ENCODE measurements around the gene ATP8B2. TPM values are rescaled to one million over a fixed set of nuclear protein-coding genes. Genes with fewer than 3 reads are reported as not detected.
"Not testable (repeated sequence)": the region's sequence is repeated elsewhere in the genome, so short reads cannot be mapped to it uniquely, and the experiment has no call there.

The ATP8B2 gene
- total RNA-seq, 1 donor from 2014 or later = 44.2 TPM

DNA sequence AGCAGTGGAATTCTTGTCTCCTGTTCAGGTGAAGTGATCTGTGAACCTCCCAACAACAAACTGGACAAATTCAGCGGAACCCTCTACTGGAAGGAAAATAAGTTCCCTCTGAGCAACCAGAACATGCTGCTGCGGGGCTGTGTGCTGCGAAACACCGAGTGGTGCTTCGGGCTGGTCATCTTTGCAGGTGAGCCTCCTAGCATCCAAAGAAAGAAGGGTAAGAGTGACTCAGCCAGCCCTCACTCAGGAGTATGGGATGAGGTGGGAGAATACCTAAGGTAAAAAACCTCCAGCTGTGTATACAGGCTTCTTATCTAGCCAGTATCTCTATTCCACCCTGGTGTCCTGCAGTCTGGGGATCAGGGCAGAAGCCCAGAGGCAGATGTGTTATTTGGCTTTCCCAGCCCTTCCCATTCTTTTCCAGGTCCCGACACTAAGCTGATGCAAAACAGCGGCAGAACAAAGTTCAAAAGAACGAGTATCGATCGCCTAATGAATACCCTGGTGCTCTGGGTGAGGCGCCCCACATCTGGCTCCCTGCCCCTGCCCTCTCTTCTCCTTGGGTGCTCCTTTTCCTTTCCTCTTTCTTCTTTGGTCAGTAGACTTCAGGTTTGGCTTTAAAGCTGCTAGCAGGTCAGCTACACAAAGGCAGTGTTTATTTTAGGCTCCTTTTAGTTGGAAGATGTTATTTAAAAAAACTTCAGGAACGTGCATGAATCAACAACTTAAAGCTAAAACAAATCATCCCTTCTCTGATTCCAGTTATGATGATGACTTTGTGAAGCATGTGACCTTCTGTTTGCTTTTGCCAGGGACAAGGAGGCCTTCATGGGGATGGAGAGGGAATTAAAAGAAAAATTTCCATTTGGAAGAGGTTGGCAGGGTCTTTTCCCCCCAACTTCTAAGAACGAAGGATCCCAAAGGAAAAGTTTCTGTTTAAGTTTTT, 9.0 kb downstream of the ATP8B2 start:
- Mint-ChIP-seq H3K4me3 (no peak overlapping the region), H3K9me3 (no peaks in the 10 kb centered on the region), H3K27ac (ENCODE audit: unreplicated experiment) (no peak overlapping the region), H3K36me3 (ENCODE audit: low read depth) (peaks cover 9% of the 10 kb centered on the region), H3K4me1 (peaks cover 11% of the 10 kb centered on the region), H3K27me3 (ENCODE audit: low read depth) (no peaks in the 10 kb centered on the region)
- DNase-seq (ENCODE audit: low read depth, low spot score) = no peak
- TF ChIP-seq, protein P1, sequence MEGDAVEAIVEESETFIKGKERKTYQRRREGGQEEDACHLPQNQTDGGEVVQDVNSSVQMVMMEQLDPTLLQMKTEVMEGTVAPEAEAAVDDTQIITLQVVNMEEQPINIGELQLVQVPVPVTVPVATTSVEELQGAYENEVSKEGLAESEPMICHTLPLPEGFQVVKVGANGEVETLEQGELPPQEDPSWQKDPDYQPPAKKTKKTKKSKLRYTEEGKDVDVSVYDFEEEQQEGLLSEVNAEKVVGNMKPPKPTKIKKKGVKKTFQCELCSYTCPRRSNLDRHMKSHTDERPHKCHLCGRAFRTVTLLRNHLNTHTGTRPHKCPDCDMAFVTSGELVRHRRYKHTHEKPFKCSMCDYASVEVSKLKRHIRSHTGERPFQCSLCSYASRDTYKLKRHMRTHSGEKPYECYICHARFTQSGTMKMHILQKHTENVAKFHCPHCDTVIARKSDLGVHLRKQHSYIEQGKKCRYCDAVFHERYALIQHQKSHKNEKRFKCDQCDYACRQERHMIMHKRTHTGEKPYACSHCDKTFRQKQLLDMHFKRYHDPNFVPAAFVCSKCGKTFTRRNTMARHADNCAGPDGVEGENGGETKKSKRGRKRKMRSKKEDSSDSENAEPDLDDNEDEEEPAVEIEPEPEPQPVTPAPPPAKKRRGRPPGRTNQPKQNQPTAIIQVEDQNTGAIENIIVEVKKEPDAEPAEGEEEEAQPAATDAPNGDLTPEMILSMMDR (conservative IDR thresholded peaks at IDR 0.05) = no peak

DNA sequence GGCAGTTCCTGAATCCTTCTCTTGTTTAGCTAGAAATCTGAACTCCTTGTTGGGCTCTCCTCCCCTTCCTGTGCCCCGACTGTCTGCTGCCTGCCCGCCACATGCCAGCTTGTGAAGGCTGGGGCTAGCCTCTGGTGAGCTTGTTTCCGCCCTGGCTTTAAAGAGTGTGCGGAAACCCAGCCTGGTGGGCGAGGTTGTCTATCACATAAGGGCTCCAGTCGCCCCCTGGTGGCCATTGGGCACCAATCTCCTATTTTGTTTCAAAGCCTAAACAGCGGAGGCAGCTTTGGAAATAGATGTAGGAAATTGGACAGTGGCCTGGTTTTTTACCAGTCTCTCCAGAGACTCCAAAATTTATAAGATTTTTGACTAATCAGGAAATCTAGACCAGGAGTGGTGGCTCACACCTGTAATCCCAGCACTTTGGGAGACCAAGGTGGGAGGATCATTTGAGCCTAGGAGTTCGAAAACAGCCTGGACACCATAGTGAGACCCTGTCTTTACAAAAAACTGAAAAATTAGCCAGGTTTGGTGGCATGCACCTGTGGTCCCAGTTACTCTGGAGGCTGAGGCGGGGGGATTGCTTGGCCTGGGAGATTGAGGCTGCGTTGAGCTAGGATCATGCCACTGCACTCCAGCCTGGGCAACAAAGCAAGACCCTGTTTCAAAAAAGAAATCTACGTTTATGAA, 9.8 kb downstream of the ATP8B2 start:
- H3K4me1 Mint-ChIP-seq = peaks cover 8% of the 10 kb centered on the region

DNA sequence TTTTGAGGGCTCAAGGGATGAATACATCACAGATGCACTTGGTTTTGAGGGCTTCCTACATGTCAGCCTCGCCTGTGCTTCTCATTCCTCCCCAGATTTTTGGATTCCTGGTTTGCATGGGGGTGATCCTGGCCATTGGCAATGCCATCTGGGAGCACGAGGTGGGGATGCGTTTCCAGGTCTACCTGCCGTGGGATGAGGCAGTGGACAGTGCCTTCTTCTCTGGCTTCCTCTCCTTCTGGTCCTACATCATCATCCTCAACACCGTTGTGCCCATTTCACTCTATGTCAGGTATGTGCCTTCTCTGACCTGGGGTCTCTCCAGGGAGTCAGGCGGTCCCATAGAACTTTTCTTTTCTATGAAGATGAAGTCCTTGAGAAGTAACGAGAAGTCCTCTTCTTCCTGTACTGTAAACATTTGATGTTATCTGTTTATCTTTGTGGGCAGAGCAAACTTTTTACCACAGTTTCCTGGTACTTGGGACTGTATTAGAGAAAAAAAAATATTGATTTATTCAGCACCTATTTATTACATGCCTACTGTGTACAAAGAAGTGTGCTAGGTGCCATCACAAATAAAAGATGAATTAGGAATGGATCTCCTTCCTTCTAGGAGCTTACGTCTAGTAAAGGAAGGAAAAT, 12.0 kb downstream of the ATP8B2 start:
- TF ChIP-seq, protein P1 (conservative IDR thresholded peaks at IDR 0.05) = no peak
- Mint-ChIP-seq H3K27ac (ENCODE audit: unreplicated experiment) (no peak overlapping the region), H3K4me1 (peaks cover 8% of the 10 kb centered on the region), H3K36me3 (ENCODE audit: low read depth) (peaks cover 11% of the 10 kb centered on the region), H3K9me3 (no peaks in the 10 kb centered on the region), H3K27me3 (ENCODE audit: low read depth) (no peaks in the 10 kb centered on the region), H3K4me3 (no peak overlapping the region)
- no peak for DNase-seq (ENCODE audit: low read depth, low spot score)

More for the DNA sequence above, 9.8 kb downstream of the ATP8B2 start:
- H3K27ac Mint-ChIP-seq (ENCODE audit: unreplicated experiment) = no peak overlapping the region
- H3K9me3 Mint-ChIP-seq = no peaks in the 10 kb centered on the region
- TF ChIP-seq, protein P1 (conservative IDR thresholded peaks at IDR 0.05) = peak; percentile 90
- peaks cover 9% of the 10 kb centered on the region for H3K36me3 Mint-ChIP-seq (ENCODE audit: low read depth)
- peak; percentile 85 for DNase-seq (ENCODE audit: low read depth, low spot score)
- H3K27me3 Mint-ChIP-seq (ENCODE audit: low read depth) = no peaks in the 10 kb centered on the region
- H3K4me3 Mint-ChIP-seq = peak overlapping the region; percentile 5

DNA sequence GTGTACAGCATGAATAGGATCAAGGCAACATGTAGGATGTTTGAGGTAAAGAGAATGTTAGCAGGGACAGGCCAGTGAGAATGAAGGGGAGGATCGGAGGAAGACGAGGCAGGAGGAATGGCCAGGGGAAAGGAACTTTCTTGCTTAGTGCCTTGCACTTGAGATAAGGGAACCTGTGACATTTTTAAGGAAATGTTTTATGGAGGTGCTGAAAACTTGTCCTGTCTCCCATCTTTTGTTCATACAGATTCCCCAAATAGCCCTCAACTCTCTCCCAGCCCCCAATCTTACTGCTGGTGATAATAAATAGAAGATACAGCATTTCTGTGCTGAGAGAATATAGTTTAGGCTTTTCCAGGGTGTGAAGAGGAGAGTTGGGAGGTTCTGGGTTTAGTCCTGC, 13.6 kb downstream of the ATP8B2 start:
- Mint-ChIP-seq H3K27ac (ENCODE audit: unreplicated experiment) (no peak overlapping the region), H3K36me3 (ENCODE audit: low read depth) (peaks cover 11% of the 10 kb centered on the region), H3K9me3 (no peaks in the 10 kb centered on the region), H3K4me1 (peaks cover 8% of the 10 kb centered on the region), H3K4me3 (no peak overlapping the region), H3K27me3 (ENCODE audit: low read depth) (no peaks in the 10 kb centered on the region)
- no peak for DNase-seq (ENCODE audit: low read depth, low spot score)
- TF ChIP-seq, protein P1 (conservative IDR thresholded peaks at IDR 0.05) = no peak

DNA sequence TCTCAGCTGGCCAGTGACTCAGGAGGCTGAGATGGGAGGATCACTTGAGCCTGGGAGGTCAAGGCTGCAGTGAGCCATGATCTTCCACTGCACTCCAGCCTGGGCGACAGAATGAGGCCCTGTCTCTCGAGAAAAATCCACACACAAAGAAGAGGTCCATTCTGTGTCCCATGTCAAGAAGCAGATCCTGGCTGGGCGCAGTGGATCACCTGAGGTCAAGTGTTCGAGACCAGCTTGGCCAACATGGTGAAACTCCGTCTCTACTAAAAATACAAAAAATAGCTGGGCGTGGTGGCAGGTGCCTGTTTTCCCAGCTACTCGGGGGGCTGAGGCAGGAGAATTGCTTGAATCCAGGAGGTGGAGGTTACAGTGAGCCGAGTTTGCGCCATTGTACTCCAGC, 16.0 kb downstream of the ATP8B2 start:
- H3K9me3 Mint-ChIP-seq; H3K27me3 Mint-ChIP-seq (ENCODE audit: low read depth); H3K27ac Mint-ChIP-seq (ENCODE audit: unreplicated experiment); H3K4me1 Mint-ChIP-seq; DNase-seq (ENCODE audit: low read depth, low spot score); H3K4me3 Mint-ChIP-seq: not testable (repeated sequence)
- peaks cover 23% of the 10 kb centered on the region for H3K36me3 Mint-ChIP-seq (ENCODE audit: low read depth)

All from neural crest cell (in vitro differentiated cells).